Measurements from ENCODE around the gene PXDN.

GRCh38 chr2:1739961-1740715, 4.2 kb downstream of the PXDN start:
- TF ChIP-seq, protein P1, sequence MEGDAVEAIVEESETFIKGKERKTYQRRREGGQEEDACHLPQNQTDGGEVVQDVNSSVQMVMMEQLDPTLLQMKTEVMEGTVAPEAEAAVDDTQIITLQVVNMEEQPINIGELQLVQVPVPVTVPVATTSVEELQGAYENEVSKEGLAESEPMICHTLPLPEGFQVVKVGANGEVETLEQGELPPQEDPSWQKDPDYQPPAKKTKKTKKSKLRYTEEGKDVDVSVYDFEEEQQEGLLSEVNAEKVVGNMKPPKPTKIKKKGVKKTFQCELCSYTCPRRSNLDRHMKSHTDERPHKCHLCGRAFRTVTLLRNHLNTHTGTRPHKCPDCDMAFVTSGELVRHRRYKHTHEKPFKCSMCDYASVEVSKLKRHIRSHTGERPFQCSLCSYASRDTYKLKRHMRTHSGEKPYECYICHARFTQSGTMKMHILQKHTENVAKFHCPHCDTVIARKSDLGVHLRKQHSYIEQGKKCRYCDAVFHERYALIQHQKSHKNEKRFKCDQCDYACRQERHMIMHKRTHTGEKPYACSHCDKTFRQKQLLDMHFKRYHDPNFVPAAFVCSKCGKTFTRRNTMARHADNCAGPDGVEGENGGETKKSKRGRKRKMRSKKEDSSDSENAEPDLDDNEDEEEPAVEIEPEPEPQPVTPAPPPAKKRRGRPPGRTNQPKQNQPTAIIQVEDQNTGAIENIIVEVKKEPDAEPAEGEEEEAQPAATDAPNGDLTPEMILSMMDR (IDR thresholded peaks at IDR 0.05) = no peak
- TF ChIP-seq POLR2A (IDR thresholded peaks at IDR 0.05) = no peak

Measured in stomach (tissue), 4 donors.